NB4 (cell line): ENCODE data around the gene KLHL26.

Experiments
- MYC ChIP-seq: IDR thresholded peaks from 2 replicates; pipeline ENCODE4 v1.6.1; 2011; ENCODE audit warnings: low read depth, low read length
- POLR2A ChIP-seq: IDR thresholded peaks from 2 replicates; pipeline ENCODE4 v1.6.1; 2011; ENCODE audit warnings: mild to moderate bottlenecking; ENCODE audit not compliant: insufficient read length; ENCODE audit errors: extremely low read depth
- TF ChIP-seq, protein P1 (sequence below): IDR thresholded peaks from one replicate; pipeline ENCODE4 v1.5.1; 2012; ENCODE audit warnings: low read depth, low read length

DNA sequence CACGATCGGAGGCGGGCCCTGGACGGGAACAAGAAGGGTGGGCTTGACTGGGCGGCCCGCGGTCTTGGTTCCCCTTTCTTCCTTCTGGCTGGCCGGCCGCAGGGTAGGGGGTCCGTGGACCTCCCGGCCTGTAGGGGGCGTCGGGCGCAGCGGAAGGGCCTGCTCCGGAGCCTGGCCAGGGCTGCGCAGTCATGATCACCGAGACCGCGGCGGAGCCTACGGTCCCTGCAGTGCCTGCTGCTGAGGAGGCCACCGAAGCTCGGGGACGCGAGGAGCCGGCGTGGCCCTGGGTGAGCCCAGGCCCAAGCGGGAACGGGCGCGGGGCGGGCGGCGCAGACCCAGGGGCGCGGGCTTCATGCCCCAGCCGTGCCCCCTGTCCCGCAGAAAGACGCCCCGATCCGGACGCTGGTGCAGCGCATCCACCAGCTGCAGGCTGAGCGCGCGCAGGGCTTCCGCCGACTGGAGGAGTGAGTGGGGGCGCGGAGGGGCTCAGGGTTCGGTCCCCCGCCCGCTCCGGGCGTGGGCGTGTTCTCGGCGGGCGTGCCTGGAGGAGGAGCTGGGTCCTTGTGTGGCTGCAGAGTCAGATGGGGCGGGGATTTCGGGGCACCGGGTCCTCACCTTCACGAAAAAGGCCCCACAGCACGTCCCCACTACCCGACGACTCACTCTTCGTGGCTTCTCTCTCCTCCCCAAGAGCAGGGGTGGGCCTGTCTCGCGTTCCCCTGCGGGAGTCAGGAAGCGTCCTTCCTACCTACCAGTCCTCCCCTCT lies 48.0 kb upstream of the KLHL26 start, which contains the start of gene REX1BD:
- TF ChIP-seq POLR2A (peak; percentile 74), MYC (peak; percentile 61)
- TF ChIP-seq, protein P1, sequence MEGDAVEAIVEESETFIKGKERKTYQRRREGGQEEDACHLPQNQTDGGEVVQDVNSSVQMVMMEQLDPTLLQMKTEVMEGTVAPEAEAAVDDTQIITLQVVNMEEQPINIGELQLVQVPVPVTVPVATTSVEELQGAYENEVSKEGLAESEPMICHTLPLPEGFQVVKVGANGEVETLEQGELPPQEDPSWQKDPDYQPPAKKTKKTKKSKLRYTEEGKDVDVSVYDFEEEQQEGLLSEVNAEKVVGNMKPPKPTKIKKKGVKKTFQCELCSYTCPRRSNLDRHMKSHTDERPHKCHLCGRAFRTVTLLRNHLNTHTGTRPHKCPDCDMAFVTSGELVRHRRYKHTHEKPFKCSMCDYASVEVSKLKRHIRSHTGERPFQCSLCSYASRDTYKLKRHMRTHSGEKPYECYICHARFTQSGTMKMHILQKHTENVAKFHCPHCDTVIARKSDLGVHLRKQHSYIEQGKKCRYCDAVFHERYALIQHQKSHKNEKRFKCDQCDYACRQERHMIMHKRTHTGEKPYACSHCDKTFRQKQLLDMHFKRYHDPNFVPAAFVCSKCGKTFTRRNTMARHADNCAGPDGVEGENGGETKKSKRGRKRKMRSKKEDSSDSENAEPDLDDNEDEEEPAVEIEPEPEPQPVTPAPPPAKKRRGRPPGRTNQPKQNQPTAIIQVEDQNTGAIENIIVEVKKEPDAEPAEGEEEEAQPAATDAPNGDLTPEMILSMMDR = peak; percentile 62
